HUES6 (cell line): ENCODE results near the gene CDK12.
"Not testable (repeated sequence)": the region's sequence is repeated elsewhere in the genome, so short reads cannot be mapped to it uniquely, and the experiment has no call there.

Experiments used
- H3K27ac ChIP-seq: 2 replicates; pipeline ENCODE4 v1.7.0; 2013; ENCODE audit warnings: low read depth, mild to moderate bottlenecking, low read length, inconsistent platforms
- H3K27me3 ChIP-seq: 2 replicates; pipeline ENCODE4 v1.6.1; 2013; ENCODE audit warnings: low read length; ENCODE audit not compliant: control insufficient read depth, insufficient read depth
- H3K36me3 ChIP-seq: 2 replicates; pipeline ENCODE4 v1.6.1; 2013; ENCODE audit warnings: low read length; ENCODE audit not compliant: control insufficient read depth, insufficient read depth
- H3K4me1 ChIP-seq: 2 replicates; pipeline ENCODE4 v1.6.1; 2013; ENCODE audit warnings: low read length; ENCODE audit not compliant: control insufficient read depth, insufficient read depth
- H3K4me3 ChIP-seq: 2 replicates; pipeline ENCODE4 v1.5.1; 2013; ENCODE audit warnings: low read depth, low read length
- H3K9ac ChIP-seq: one replicate; pipeline ENCODE4 v1.6.1; 2013; ENCODE audit warnings: mild to moderate bottlenecking, low read length
- H3K9me3 ChIP-seq: 2 replicates; pipeline ENCODE4 v1.6.1; 2013; ENCODE audit warnings: low read depth, low read length; ENCODE audit not compliant: control insufficient read depth, insufficient read depth

Gene CDK12

GRCh38 chr17:39496921-39497320 lies 35.6 kb downstream of the CDK12 start:
- H3K9me3 ChIP-seq, H3K27ac ChIP-seq, H3K4me3 ChIP-seq, H3K27me3 ChIP-seq, H3K9ac ChIP-seq, H3K4me1 ChIP-seq: not testable (repeated sequence)
- peaks cover 78% of the 10 kb centered on the region for H3K36me3 ChIP-seq

GRCh38 chr17:39507511-39507910 lies 46.2 kb downstream of the CDK12 start:
- no peaks in the 10 kb centered on the region for H3K4me1 ChIP-seq
- H3K36me3 ChIP-seq, result peaks cover 87% of the 10 kb centered on the region

GRCh38 chr17:39508987-39509386 lies 47.7 kb downstream of the CDK12 start:
- no peaks in the 10 kb centered on the region for H3K4me1 ChIP-seq
- H3K27me3 ChIP-seq, result no peaks in the 10 kb centered on the region
- H3K4me3 ChIP-seq, result no peak overlapping the region
- no peaks in the 10 kb centered on the region for H3K9me3 ChIP-seq
- peaks cover 87% of the 10 kb centered on the region for H3K36me3 ChIP-seq
- H3K9ac ChIP-seq, result no peak overlapping the region
- no peak overlapping the region for H3K27ac ChIP-seq

More at GRCh38 chr17:39507511-39507910, 46.2 kb downstream of the CDK12 start:
- H3K27me3 ChIP-seq, result no peaks in the 10 kb centered on the region
- H3K9me3 ChIP-seq, result no peaks in the 10 kb centered on the region
- no peak overlapping the region for H3K27ac ChIP-seq
- H3K9ac ChIP-seq, result no peak overlapping the region
- H3K4me3 ChIP-seq, result no peak overlapping the region

- Histone ChIP-seq H3K27ac (no peak overlapping the region), H3K36me3 (peaks cover 95% of the 10 kb centered on the region), H3K27me3 (no peaks in the 10 kb centered on the region), H3K4me1 (no peaks in the 10 kb centered on the region), H3K9me3 (no peaks in the 10 kb centered on the region), H3K9ac (no peak overlapping the region), H3K4me3 (no peak overlapping the region)
Measured at GRCh38 chr17:39513309-39513708, 52.0 kb downstream of the CDK12 start.

- H3K36me3 ChIP-seq, result peaks cover 95% of the 10 kb centered on the region
- no peak overlapping the region for H3K9ac ChIP-seq
- H3K9me3 ChIP-seq, result no peaks in the 10 kb centered on the region
- no peak overlapping the region for H3K4me3 ChIP-seq
- H3K27me3 ChIP-seq, result no peaks in the 10 kb centered on the region
- H3K27ac ChIP-seq, result no peak overlapping the region
- no peaks in the 10 kb centered on the region for H3K4me1 ChIP-seq
Measured at GRCh38 chr17:39513915-39514314, 52.6 kb downstream of the CDK12 start.

- Histone ChIP-seq H3K36me3 (peaks cover 98% of the 10 kb centered on the region), H3K27ac (no peak overlapping the region), H3K9me3 (no peaks in the 10 kb centered on the region), H3K4me1 (no peaks in the 10 kb centered on the region), H3K27me3 (no peaks in the 10 kb centered on the region), H3K4me3 (no peak overlapping the region), H3K9ac (no peak overlapping the region)
Measured at GRCh38 chr17:39517224-39517623, 55.9 kb downstream of the CDK12 start.

- no peak overlapping the region for H3K4me3 ChIP-seq
- no peaks in the 10 kb centered on the region for H3K27me3 ChIP-seq
- no peaks in the 10 kb centered on the region for H3K9me3 ChIP-seq
- peaks cover 91% of the 10 kb centered on the region for H3K36me3 ChIP-seq
- no peaks in the 10 kb centered on the region for H3K4me1 ChIP-seq
- H3K9ac ChIP-seq, result no peak overlapping the region
- H3K27ac ChIP-seq, result no peak overlapping the region
Measured at GRCh38 chr17:39525801-39526506, 64.7 kb downstream of the CDK12 start.

GRCh38 chr17:39527220-39527813 lies 66.0 kb downstream of the CDK12 start:
- H3K4me1 ChIP-seq, result no peaks in the 10 kb centered on the region
- no peaks in the 10 kb centered on the region for H3K9me3 ChIP-seq
- no peak overlapping the region for H3K4me3 ChIP-seq
- no peaks in the 10 kb centered on the region for H3K27me3 ChIP-seq
- no peak overlapping the region for H3K27ac ChIP-seq
- H3K36me3 ChIP-seq, result peaks cover 87% of the 10 kb centered on the region
- H3K9ac ChIP-seq, result no peak overlapping the region

GRCh38 chr17:39529455-39529854 lies 68.2 kb downstream of the CDK12 start:
- no peak overlapping the region for H3K4me3 ChIP-seq
- H3K36me3 ChIP-seq, result peaks cover 65% of the 10 kb centered on the region

GRCh38 chr17:39530513-39530912 lies 69.2 kb downstream of the CDK12 start:
- H3K9me3 ChIP-seq, result no peaks in the 10 kb centered on the region
- H3K27me3 ChIP-seq, result no peaks in the 10 kb centered on the region
- no peak overlapping the region for H3K27ac ChIP-seq
- no peak overlapping the region for H3K4me3 ChIP-seq
- peaks cover 55% of the 10 kb centered on the region for H3K36me3 ChIP-seq
- H3K4me1 ChIP-seq, result no peaks in the 10 kb centered on the region
- H3K9ac ChIP-seq, result no peak overlapping the region

More at GRCh38 chr17:39529455-39529854, 68.2 kb downstream of the CDK12 start:
- Histone ChIP-seq H3K27me3 (no peaks in the 10 kb centered on the region), H3K4me1 (no peaks in the 10 kb centered on the region), H3K9me3 (no peaks in the 10 kb centered on the region), H3K9ac (no peak overlapping the region), H3K27ac (no peak overlapping the region)

- Histone ChIP-seq H3K4me3 (no peak overlapping the region), H3K27me3 (no peaks in the 10 kb centered on the region), H3K4me1 (no peaks in the 10 kb centered on the region), H3K9me3 (no peaks in the 10 kb centered on the region), H3K27ac (no peak overlapping the region), H3K9ac (no peak overlapping the region), H3K36me3 (peaks cover 48% of the 10 kb centered on the region)
Measured at GRCh38 chr17:39531252-39531651, 70.0 kb downstream of the CDK12 start.
